HT-29 (cell line): Measurements from ENCODE around the gene PRPSAP2. TPM values are rescaled to one million over a fixed set of nuclear protein-coding genes. Genes with fewer than 3 reads are reported as not detected.

Source experiments
- DNase-seq: peaks from one replicate; pipeline ENCODE4 v3.0.0-alpha.2; 2015; ENCODE audit warnings: low spot score
- total RNA-seq: library from RNA; depleted of rRNA; stranded (reverse); fragments of >200 nt; shearing (Covaris generic); gene quantifications from 2 replicates; pipeline ENCODE4 v1.2.3, GENCODE V29; 2014

PRPSAP2 gene
- total RNA-seq, 1 experiment from 2014 or later, result 28.4 TPM

DNA sequence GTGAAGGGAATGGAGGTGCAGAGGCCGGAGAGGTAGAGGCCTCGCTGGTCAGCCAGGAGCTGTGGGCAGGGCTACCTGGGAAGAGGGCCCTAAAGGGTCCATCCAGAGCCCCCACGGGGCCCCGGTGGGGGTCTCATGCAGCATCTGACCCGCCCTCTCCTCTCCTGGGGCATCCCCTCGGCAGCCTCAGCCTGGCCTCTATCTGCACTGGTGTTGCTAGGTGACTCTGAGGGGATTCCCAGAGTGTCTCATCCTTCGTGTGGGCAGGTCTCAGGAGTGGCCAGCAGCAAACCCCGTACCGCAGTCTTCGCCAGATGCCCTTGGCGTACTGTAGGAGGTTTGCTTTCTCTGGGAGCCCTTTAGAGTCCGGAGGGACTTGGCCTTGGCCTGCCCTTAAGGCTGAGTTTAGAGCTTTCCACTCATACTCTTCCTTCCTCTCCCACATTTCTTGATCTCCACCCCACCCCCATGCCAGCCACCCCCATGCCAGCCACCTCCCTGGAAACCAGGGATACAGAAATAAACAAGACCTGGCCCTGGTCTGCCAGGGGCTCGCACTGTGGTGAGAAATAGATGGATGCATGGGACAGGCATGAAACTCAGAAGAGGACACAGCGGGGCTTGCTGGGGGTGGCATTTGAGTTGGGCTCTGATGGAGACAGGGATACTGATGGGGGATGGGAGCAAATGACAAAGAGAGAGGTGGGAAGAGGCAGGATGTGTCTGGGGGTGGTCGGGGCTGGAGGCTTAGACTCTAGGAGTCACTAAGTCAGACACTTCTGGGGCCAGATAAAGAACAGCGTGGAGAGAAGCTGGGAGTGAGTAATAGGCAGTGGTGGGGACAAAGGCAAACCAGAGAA lies 103.9 kb downstream of the PRPSAP2 start:
- DNase-seq, result no peak

DNA sequence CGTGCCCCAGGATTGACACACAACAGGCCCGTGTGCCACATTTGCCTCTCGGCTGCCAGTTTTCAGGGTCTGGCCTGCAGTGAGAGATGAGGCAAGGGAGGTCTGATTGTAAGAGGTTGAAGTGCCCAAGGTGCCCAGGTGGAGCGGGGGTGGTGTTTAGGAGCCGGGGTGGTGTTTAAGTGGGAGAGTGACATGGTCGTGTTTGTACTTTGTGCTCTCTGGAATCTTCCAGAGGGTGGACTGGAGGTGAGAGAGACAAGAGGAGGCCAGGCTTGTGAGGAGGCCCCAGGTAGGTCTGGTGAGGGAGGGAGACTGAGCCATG lies 104.5 kb downstream of the PRPSAP2 start:
- DNase-seq, result no peak

DNA sequence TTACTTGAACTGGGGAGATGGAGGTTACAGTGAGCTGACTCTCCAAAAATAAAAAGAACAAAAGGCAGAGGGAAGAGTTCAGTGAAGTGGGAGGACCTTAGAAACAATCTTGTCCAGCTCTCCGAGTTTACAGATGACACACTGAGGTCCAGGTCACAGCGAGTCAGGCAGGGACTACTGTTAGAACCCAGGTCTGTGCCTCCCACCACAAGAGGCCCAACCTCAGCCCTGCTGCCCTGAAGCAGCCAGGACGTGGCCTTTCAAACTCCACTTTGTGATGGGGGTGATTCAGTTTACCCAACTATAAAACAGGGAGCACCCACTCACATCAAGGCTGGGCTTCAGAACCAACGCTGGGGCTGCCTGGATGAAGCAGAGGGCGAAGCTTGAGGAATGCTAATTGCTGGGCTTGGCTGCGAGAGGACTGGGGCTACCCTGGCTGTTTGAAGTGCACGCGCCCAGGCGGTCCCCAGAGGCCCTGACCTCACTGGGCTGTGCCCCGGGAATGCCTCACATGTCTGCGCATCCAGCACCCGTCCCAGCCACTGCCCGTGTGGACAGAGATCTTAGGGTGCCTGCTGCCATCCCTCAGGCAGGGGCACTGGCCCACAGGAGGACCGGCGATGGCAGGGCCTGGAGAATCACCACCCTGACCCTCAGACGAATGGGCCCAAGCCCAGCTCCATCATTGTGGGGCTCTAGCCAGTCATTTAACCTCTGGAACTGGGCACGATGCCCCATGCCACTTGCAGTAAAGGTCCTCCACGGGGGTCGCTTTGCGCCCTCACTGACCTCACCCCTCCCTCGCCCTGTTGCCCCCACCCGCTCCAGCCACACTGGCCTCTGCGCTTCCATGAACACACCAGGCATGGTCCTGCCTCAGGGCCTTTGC lies 105.4 kb downstream of the PRPSAP2 start:
- no peak for DNase-seq

DNA sequence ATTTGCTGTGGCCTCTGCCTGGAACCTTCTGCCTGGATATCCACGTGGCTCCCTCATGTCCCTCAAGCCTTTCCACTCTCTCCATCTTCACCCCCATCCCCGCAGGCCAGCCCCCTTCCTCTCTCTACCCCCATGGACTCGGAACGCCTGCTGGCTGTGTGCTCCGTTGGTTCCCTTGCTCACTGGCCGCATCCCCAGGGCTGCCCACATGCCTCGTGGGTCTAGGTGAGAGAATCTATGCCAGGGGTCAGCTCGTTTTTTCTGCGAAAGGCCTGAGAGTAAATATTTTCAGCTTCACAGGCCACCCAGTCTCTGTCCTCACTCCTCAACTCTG lies 106.1 kb downstream of the PRPSAP2 start:
- no peak for DNase-seq

DNA sequence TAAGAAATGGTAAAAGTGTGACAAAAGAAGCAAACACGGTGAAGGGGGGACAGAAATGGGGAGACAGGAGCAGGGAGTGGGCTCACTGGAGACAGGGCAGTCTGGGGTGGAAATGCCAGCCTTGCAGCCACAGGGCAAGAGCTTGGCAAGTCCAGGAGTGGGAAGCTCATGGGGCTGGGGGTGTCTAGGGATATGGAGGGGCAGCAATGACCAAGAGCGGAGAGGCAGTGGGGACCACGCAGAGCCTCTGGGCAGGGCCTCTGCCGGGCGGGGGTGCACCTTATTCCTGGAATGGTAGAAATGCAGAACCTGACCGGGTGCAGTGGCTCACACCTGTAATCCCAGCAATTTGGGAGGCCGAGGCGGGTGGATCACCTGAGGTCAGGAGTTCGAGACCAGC lies 106.6 kb downstream of the PRPSAP2 start:
- DNase-seq, result no peak

DNA sequence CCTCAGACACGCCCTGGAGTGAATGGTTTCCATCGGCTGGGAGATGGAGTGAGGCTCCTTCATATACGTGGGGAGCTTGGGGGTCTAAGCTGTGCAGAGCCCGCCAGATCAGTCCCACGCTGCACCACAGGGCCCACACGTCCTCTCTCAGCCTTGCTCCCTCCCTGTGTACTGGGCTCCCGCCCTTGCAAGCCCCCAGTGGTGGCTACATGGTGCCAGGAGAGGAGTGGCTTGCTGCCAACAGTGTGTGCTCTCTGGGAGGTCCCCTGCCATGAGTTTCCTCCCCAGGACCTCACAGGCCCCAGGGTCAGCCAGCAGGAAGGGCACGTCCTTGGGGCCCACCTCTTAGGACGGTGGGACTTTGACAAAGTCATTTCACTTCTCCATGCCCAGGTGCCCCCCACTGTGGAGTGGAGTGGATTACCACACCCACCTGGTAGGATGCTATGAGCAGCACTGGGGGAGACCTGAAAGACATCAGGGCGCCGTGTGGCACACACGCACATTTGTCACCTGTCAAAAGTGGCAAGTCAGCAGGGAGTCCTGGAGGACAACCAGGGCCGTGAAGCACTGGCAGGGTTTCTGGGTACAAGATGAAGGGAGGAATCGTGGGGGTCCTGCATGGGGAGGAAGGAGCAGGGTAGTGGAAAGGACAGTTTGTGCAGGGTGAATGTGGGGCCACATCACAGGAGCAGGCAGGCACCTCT lies 107.8 kb downstream of the PRPSAP2 start:
- DNase-seq, result no peak

DNA sequence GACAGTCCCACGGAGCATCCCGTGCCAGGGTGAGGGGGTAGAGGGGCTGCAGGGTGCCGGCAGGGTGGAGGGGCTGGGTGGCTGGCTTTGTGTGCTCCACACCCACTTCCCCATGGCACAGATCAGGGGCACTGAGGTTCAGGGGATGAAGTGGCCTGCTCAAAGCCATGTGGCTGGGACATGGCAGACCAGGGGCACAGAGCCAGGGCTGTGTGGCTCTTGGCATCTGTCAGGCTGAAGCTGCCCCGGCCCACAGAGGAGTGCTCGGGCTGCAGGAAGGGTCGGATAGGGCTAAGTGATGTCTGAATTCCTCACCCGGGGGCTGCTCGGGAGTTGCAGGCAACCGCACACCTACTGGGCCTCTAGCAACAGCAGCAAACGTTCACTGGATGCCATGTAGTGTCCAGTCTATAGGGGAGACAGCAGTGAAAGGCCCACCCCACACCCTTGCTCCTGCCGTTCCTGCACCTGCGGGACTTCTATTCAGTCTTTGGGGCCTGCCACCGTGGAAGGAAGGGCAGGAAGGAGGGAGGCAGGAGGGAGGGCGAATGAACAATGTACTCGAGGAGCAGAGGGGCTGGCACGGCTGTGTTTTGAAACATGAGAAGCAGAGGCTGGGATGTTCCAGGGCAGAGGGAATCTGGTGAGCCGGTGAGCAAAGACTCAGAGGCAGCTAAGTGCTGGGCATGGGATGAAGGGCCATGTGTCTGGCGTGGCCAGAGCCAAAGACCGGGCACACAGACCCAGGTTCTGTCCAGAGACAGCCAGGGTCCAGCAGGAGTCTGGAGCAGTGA lies 109.1 kb downstream of the PRPSAP2 start:
- no peak for DNase-seq

DNA sequence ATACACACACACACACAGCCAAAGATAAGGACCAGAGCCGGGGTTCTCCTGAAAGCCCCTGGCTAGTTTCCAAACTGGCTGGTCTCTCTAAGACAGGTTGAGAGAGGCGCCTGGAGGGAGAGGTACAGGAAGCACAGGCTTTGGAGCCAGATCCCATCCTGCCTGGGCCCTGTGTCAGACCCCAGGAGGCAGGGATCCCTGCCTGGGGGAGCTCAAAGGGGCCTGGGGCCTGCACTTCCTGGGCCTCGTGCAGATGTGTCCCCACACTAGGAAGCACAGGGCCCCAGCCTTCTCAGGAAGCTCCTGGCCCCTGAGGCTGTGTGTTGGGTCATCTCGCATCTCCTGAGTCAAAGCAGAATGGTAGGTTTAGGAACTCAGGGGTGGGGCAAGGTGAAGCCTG lies 110.0 kb downstream of the PRPSAP2 start:
- DNase-seq, result no peak

DNA sequence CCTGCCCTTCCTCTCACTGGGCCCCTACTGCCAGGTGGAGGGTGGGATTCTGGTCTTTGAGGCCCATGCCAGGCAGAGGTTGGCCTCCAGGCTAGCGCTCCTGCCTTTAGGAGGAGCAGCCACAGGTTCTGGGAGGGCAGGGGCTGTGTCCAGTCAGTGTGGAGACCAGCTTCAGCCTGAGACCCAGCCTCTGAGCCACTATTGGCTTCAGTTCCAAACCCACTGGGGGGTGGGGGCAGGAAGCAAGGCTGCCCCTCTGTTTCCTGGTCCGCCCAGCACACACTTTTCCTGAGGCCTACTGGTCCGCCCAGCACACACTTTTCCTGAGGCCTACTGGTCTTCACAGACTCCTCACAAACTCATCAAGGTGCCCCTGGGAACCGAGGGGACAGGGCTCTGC lies 110.4 kb downstream of the PRPSAP2 start:
- no peak for DNase-seq

DNA sequence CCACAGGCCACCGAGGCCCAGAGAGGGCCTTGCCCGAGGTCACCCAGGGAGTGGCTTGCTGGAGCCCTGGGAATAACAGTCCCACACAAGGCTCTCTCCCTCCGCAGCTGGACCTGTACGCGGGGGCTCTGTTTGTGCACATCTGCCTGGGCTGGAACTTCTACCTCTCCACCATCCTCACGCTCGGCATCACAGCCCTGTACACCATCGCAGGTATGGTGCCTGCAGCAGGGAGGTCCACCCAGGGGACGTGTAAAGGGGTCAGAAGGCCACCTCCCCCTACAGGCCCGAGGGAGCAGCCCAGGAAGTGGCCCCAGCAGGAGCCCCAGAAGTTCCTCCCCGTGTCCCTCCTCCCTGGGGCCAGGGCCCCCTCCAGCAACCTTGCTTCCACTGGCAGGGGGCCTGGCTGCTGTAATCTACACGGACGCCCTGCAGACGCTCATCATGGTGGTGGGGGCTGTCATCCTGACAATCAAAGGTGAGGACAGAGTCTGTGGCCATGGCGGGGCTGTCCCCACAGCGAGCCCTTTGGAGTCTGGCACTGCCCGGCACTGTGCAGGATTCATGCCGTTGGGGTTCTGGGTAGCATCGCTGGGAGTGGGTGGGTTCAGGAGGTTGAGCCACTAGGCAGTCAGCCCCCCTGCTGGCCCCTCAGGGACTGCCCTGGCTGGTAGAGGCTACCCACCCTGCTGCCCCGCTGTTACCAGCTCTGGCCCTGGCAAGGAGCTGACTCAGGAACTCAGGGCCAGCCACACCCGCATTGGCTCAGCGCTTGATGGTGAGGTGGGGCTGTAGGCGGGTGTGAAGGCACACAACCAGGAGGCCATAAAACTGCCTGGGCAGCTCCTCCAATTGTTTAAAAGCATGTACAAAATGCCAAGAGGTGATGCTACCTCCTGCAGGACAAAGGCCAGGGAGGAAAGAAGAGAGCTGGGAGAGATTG lies 111.3 kb downstream of the PRPSAP2 start:
- DNase-seq, result peak; percentile 56

DNA sequence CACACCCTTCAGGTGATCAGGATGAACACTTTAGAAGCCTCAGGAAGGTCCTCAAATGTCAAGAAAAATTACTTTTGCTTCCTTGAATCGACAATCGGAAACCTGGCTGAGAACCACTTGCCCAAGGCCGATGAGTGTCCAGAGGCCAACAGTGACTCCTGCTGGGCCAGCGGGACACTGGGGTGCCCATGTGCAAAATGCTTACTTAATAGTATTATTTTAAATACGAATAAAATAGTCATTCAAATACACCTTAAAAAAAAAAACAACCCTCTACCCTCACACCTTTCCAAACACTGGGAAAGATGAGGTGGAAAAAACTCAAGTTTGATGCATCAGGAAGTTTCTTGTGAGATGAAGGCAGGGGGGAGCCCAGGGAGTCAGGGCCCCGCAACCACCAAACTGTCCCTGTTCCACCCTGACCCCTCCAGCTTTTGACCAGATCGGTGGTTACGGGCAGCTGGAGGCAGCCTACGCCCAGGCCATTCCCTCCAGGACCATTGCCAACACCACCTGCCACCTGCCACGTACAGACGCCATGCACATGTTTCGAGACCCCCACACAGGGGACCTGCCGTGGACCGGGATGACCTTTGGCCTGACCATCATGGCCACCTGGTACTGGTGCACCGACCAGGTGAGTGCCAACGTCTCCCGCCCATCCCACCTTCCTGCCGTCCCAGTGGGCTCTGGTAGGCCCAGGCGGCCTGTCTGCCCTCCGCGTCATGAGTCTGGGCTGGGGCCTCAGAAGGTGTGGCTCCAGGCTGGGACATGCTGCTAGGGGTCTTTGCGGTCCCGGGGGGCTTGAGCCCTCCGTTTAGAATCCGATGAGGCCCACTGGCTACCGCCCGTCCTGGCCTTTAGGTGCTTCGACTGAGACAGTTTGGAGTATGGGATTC lies 112.9 kb downstream of the PRPSAP2 start:
- DNase-seq, result no peak

DNA sequence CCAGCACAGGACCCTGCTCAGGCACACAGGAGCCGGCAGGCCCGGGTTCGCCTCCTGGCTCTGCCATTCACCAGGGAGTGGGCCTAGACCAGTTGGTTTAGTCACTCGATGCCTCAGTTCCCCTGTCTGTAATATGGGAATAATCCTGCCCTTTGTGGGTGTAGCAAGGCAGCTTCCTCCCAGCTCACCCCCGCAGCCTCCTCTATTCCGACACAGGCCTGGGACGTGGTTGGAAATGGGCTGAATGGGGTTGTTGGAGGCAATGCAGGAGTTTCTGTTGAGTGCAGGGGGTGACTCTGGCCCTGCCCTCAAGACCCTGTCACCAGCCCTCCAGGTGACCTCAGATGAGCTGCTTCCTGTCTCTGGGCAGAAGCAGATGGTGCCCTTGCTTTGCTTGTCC lies 113.9 kb downstream of the PRPSAP2 start:
- no peak for DNase-seq

DNA sequence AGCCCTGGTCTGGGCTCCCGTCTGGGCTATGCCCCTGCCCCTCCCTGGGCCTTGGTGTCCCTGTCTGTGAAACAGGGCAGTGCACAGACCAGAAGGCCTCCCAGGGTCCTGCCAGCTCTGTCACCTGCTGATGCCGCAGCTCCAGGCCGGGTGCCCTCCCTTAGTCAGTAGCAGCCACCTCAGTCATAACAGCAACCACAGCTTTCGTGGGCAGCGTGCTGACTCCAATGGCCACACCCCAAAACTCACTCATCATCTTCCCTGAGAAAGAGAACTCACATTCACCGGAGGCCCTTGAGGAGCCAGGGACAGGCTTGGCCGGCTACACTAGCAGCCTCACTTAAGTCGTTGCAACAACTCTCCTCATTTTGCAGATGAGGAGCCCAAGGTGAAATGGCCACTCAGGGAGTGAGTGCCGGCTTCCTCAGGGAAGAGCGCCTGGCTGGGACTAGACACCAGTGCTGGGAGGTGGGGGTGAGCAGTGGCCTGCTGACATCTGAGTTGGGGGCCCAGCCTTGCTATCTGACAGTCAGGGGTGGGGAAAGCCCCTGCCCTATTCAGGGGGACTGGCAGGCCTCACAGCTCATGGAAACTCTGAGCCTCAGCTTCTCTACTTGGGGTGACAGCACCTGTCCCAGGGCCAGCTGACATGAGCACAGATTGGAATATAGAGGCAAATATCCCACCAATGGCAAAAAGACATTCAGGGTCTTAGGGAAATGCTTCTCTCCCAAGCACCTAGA lies 116.6 kb downstream of the PRPSAP2 start:
- DNase-seq, result no peak

DNA sequence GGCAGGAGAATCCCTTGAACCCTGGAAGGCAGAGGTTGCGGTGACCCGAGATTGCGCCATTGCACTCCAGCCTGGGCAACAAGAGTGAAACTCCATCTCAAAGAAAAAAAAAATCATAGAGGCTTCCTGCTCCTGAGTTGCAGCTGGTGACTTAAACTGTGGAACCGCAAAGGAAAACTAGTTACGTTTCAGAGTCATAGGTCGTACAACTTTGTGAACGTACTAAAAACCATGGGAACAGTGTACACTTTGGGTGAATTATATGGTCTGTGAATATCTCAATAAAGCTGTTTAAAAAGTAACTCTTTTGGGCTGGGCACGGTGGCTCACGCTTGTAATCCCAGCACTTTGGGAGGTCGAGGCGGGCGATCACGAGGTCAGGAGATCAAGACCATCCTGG lies 117.7 kb downstream of the PRPSAP2 start:
- DNase-seq, result no peak

DNA sequence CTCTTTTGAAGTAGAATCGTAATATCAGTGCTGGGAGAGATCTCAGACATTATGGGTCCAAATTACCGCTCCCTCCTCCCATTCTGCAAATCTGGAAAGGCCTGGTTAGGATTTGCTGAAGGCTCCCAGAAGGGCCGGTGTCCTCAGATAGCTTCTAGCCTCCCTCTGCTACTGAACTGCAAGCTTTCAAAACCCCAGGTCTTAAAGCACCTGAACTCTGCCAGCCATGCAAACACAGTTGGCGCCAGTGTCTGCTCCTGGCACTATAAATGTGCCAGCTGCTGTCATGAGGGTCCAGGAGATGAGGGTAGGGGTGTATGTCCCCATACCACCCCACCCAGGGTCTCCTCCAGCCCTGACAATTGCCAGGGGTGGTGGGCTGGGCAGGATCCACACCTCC lies 118.3 kb downstream of the PRPSAP2 start:
- no peak for DNase-seq

DNA sequence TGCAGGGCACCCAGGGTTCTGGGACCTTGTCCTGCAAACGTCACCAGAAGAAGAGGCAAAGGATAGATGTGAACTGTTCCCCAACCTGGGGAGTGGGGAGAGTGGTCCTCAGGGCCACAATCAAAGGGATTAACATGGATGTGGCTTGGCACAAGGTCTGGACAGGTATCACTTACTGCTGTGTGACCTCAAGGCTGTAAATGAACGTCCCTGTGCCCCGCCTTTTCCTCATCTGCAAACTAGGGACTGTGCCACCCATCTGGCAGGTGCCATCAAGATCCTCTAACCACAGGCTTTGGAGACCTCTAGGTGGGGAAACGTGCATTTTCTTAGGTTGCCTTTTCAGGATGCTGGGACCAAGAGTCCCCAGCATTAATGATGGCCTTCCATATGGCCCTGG lies 119.1 kb downstream of the PRPSAP2 start:
- no peak for DNase-seq

DNA sequence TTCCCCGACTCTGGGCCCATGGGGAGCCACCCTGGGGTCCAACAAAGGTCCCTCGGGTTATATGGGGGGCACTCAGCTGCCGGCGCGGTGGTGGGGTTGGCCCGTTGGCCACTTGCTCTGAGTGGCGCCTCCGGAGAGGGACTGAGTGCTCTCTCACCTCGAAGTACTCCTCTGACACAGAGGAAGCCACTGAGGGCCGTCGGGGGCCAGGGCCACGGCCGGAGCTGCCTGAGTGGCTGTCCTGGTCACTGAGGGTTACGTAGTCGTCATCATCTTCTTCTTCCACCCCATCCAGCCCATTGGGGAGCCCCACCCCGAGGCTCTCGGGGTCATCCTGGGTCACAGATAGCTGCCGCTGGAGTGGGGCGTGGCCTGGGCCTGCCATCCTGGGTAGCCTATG lies 119.7 kb downstream of the PRPSAP2 start:
- no peak for DNase-seq

DNA sequence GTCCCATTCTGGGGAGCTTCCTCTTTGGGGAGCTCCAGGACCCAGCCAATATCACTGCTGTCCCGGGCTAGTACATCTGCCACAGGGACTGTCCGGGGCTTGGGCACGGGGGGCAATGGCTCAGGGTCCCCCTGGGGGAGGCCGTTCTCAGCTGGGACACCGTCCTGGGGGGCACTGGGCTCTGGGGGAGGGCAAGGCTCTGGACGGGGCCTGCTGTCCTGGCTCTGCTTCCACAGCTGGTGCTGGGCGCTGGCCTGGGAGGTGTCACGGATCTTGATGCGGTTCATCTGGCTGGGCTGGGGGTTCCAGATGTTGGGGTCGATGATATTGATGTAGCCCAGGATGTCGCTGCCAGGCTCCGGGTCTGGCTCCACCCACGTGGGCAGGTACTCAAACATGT lies 120.1 kb downstream of the PRPSAP2 start:
- no peak for DNase-seq

DNA sequence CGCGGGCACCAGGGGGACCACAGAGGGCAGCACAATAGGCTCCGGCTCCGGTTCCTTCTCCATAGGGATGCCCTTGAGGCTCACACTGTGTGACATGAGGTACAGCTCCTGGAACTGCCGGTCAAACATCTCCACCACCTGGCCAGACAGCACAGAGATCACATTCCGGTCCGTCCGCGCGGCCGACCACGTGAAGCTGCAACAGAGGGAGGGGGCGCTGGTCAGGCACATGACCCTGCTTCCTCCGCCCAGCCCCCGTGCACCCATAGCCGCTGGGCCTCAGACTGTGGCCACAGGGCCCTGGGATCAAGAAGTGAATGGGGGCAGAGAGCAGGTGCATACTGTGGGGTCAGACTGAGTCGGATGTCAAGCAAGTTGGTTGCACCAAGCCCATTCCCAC lies 120.7 kb downstream of the PRPSAP2 start:
- DNase-seq, result no peak
